ENCODE results near the gene CCDC116.
"Not testable (repeated sequence)": the region's sequence is repeated elsewhere in the genome, so short reads cannot be mapped to it uniquely, and the experiment has no call there.

CCDC116 gene, protein sequence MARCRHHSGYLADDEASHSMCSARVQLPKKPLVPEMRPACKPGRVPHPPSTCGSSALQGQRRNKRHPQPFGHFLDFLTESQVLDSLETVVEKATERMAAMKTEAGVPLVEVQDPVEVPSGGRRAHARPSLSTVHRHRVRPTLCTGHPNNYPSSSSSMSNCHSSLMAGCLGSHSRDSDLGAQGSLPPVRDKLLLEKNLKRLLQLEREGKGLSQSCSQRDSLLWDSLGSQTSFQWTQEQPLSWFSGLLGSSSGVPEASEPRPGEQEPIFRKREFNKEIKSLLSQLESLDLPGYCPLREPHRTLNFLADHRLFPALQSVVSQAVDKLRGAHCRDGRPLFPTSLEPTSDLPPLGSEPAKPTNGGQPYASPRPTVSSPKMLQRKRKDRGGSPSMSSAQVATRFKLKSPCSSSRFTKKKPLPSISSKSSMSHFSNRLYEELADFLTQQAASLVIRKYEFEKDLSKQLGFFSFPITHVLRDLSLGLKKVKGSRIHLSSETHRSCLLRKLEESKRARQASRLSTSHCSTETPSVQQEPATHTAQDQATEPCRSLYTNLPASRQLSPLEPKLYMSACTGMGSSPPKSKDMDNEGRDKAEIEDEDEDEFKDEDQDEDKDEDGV

GRCh38 chr22:21632237-21632895, at the start of gene CCDC116:
Gene CCDC116, plus strand, starts transcription at chr22:21632760. Its CDS starts 422 bp downstream, at chr22:21633182.
- DNase-seq = no peak

- DNase-seq = no peak
These were observed 49.5 kb upstream of the CCDC116 start for GRCh38 chr22:21582801-21583740.

DNA sequence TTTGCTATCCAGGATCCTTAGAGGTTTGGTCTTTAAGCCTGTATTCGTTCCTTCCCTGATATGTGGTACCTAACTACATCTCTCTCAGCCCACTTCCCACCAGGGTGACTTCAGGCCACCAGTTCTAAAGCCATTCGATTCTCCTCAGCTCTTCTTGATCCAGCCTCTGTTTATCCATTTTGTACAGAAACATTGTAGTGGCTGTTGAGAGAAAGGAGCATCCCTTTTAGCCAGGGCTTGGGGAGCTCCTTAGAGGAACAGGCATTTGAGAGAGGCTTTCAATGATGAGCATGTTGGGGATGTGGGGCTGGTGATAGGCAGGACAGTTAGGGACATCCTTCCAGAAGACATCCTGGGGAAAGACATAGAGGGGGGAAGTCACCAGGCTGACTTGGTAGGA, 47.2 kb upstream of the CCDC116 start:
- DNase-seq = no peak

GRCh38 chr22:21587803-21588611, 44.6 kb upstream of the CCDC116 start:
- DNase-seq = peak; percentile 31

DNA sequence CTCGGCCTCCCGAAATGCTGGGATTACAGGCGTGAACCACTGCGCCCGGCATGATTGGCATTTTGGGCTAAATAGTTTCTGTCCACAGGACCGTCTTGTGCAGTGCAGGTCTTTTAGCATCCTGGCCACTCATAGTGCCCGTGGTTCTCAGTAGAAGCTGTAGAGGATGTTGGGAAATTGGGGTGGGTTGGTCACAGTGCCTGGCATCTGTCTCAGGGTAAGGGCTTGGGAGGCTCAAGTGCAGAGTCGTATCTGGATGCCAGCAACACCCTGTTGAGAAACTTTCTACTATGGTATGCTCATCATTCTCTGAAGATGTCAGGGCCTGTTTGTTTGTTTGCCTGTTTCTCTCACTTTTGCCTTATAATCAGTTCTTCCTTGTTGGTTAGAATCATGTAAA, 43.2 kb upstream of the CCDC116 start:
- no peak for DNase-seq

DNA sequence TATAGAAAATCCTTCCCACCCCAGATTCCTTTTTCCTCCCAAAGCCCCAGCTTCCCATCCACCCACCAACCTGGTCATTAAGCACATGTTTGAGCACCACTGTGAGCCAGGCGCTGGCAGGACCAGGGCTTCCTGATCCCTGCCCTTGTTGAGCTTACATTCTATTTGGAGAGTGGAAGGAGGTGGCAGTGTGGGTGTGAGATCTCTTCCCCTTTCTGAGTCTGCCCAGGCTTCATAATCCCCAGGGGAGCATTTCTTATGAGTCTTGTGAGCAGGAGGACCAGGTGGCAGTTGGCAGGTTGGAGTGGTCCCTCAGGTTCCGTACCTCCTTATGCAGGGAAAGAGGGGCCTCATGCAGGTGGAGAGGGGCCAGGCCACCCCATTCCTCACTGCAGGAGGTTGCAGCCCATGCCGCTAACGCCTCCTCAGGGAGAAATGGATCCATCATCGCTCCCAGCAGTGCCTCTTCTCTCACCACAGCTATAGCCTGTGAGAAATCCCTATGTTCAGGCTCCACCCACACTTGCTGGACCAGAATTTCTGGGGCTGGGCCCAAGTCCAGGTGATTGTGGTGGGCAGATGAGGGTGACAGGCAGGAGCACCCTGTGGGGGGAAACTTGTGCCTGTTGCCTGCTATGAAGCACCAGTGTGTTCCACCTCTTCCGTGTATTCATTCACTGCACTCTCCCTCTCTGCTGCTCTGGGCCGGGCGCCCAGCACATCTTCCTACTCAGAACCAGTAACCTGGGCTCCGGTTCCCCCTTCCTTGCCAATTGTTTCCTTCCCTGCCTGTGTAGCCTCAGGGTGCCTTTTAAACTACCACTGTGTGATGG, 41.5 kb upstream of the CCDC116 start:
- DNase-seq = no peak

GRCh38 chr22:21591695-21592094, 40.9 kb upstream of the CCDC116 start:
- no peak for DNase-seq

- DNase-seq = no peak
These were observed 40.1 kb upstream of the CCDC116 start for GRCh38 chr22:21592422-21592821.

DNA sequence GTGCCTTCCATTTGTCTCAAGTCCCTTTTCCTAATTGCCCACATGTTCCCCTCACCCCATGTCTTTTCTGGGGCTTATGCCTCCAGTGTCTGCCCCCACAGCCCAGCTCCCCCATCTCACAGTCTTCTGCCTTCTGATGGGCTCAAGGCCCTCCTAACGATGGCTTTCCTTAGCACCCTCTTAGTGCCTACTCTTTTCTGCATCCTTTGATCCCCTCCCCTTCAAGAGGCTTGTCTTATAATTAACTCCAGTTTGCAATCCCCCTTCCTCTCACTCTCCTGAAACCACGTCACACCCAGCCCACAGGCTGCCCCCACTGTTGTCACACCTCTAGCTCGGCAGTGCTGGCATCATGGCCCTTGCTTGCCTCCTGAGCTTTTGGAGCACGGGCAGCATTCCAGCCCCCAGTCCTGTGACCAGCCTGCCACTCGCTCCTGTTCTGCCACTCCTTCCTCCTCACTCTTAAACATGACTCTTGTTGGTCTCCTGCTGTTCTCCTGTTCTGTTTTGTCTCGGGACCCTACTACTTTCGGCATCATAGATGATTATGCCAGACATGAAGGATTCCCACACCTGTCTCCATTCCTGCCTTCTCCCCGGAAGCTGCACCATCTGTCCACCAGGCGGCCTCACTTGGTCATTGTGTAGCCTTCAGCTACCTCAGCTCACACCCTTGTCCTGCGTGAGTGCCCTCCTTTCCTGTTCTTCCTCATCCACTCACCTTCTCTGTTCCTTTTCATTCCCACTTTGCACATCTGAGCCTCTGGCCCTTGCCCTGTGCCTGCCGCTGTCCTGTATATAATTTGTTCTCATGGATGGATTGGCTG, 38.9 kb upstream of the CCDC116 start:
- DNase-seq = no peak

DNA sequence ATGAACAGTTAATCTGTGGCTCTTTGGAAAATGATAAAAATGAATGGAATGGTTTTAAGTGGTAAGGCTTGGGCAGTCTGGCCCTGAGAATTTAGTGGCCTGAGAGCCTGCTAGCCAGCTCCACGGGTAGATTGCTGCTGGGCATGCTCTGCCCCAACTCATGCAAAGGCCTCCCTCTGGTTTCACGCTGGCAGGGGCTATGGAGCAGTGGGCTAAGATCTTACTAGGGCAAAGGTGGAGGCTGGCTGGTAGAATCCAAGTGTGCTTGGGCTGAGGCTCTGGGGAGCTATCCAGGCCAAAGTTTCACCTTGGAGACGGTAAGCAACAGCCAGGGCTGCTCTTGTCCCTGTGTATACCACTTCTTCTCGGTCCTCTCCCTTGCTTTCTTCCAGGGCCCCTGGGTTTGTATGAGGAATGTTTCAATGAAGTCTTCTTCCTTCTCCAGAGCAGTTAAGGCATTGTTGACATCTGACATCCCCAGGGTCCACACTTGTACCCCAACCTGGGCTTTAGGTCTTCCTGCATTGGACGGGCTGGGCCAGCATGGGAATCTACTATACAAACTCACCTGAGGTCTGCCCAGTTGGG, 37.6 kb upstream of the CCDC116 start:
- no peak for DNase-seq

DNA sequence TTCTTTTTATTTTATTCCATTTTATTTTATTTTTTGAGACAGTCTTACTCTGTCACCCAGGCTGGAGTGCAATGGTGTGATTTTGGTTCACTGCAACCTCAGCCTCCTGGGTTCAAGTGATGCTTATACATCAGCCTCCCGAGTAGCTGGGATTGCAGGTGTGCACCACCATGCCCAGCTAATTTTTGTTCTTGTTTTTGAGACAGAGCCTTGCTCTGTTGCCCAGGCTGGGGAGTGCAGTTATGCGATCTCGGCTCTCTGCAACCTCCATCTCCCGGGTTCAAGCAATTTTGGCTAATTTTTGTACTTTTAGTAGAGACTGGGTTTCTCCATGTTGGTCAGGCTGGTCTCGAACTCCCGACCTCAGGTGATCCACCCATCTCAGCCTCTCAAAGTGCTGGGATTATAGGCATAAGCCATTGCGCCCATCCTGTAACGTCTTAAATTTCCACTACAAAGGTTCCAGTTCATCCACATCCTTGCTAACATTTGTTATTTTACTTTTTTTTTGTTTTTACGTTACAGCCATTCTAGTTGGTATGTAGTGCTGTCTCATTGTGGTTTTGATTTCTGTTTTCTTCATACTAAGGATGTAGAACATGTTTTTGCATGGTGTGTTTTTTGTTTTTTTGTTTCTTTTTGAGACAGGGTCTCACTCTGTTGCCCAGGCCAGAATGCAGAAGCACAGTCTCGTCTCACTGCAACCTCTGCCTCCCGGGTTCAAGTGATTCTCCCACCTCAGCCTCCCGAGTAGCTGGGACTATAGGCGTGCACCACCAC, 36.0 kb upstream of the CCDC116 start:
- DNase-seq = not testable (repeated sequence)

DNA sequence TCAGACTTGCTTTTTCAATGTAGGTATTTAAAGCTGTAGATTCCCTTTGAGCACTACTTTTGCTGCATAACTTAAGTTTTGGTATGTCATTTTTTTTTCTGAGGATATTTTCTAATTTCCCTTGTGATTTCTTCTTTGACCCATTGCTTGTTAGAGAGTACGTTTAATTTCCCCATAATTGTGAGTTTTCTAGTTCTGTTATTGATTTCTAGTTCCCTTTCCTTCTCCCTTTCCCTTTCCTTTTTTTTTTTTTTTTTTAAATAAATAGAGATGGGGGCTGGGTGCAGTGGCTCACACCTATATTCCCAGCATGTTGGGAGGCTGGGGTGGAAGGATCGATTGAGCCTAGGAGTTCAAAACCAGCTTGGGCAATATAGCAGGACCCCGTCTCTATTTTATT, 34.3 kb upstream of the CCDC116 start:
- no peak for DNase-seq

DNA sequence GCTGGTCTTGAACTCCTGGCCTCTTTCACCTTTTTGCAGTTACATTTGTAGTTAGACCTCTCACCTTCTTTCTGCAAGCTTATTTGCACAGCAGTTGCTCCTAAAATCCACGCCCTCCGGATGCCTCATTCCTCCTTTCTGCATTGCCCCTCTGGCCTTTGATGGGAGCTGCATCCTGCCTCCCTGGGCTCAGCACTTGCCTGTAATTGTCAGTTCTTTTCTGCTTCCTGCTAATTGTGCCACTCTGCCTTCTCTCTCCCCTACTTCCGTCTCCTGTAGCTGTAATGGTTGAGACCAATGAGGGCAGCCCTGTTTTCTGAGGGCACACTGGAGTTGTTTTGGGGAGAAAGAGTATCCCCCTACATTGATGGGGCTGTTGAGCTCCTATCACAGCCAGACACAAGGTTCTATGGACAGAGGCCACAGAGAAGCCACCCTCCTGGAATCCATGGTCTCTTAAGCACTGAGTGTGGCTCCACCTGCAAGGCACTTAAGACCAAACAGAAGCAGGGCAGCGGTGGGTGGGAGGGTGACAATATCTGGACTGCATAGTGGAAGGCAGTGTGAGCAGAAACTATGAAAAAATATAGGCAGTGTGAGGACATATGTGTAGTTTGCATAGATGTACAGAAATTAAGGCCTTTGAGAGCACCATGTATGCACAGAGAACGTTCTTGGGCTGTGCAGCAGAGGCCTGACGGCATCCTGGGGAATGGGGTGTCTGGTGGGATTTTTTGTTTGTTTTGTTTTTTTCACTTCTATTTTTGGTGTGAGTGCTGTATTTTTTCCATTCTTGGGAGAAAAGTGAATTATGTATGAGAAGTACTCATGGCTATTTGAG, 33.3 kb upstream of the CCDC116 start:
- no peak for DNase-seq

DNA sequence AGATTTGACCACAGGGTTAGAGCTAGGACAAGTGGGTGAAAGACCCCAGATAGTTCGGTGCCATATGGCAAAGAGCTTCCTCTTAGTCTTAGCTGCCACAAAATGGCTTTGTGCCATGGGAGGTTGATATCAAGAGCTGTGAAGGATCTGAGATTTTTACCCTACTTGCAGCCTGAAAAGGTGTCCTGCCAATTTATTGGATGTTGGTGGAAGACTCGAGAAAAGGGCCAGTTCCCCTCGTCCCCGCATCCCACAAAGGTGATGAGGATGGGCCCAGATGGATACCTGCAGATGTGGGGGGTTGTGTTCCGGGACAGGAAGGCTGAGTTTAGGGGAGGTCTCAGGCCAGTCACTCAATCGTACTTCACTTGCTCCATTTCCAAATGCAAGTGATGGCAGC, 30.0 kb upstream of the CCDC116 start:
- DNase-seq = no peak

GRCh38 chr22:21603973-21604372, 28.6 kb upstream of the CCDC116 start:
- no peak for DNase-seq

DNA sequence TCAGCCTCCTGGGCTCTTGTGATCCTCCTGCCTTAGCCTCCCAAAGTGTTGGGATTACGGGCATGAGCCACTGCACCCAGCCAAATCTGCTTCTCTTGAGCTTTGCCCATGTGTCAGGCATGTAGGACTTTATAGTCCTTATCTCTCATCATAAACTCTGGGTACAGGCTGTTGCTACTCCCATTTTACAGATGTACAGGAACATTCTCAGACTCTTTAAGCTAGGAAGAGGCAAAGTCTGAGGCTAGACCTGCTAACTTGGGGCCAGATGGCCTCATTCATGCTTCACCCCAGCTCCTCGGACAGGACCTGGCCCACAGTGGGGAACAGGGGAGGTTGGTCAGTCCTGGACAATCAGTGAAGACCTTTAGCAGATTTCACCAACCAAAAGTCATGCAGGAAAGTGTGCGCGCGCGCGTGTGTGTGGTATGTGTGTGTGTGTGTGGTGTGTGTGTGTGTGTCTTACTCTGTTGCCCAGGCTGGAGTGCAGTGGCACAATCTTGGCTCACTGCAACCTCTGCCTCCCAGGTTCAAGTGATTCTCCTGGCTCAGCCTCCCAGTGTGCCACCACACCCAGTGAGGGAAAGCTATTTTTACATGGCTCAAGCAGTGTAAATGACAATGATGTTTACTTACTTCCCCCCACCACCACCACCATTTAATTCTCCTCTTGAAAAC, 26.5 kb upstream of the CCDC116 start:
- DNase-seq = no peak

DNA sequence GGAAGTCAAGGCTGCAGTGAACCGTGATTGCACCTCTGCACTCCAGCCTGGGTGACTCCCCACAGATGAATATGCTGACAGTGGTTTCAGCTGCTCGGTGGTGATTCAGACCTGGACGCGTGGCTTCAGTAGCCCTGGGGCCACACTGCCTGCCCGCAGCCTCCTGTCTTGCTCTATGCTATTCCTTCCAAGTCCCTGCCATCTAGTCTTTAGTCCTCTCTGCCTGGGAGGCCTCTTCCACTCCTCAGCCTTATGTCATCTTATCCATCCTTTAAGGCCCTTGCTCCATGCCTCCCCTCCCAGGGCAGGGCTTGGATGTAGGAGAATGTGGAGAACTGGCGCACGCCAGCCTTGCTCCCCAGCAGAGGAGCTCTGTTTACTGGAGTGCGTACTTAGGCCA, 25.8 kb upstream of the CCDC116 start:
- no peak for DNase-seq
